Thoracic aorta (tissue), 2 donors: ENCODE data around the gene KIF25. TPM values are rescaled to one million over a fixed set of nuclear protein-coding genes. Genes with fewer than 3 reads are reported as not detected.
"Not testable (repeated sequence)": the region's sequence is repeated elsewhere in the genome, so short reads cannot be mapped to it uniquely, and the experiment has no call there.

Experiments
- ATAC-seq: fragments of 150-250 bp; one replicate; pipeline ENCODE4 v1.8.0; 2017; ENCODE audit warnings: low read depth; ENCODE audit not compliant: insufficient number of reproducible peaks, low FRiP score
- DNase-seq: peaks from one replicate; pipeline ENCODE4 v3.0.0-alpha.2; 2020; ENCODE audit warnings: low spot score
- H3K27ac ChIP-seq, 2 donors: fragments of 200-600 bp; sonication (generic); 1 replicate in 1 of 2; 2 replicates in 1 of 2; pipeline ENCODE4 v1.5.1; 2016; ENCODE audit warnings: mild to moderate bottlenecking in 2 of 2, moderate library complexity in 2 of 2
- H3K27me3 ChIP-seq: fragments of 200-600 bp; sonication (generic); replicated peaks from 2 replicates; pipeline ENCODE4 v1.6.0; 2016; ENCODE audit warnings: mild to moderate bottlenecking; ENCODE audit not compliant: insufficient read depth
- H3K36me3 ChIP-seq: fragments of 200-600 bp; sonication (generic); one replicate; pipeline ENCODE4 v1.5.1; 2016
- H3K4me1 ChIP-seq, 2 donors: fragments of 200-600 bp; sonication (generic); 1 replicate in 1 of 2; 2 replicates in 1 of 2; pipeline versions ENCODE4 v1.5.1 to v1.6.0; 2016; ENCODE audit warnings: low read depth in 2 of 2, mild to moderate bottlenecking in 1 of 2; ENCODE audit not compliant: control insufficient read depth in 1 of 2
- H3K4me3 ChIP-seq: fragments of 200-600 bp; sonication (generic); 2 replicates; pipeline ENCODE4 v1.5.1; 2016; ENCODE audit warnings: mild to moderate bottlenecking
- H3K9me3 ChIP-seq: fragments of 200-600 bp; sonication (generic); 2 replicates; pipeline ENCODE4 v1.5.1; 2016
- CTCF ChIP-seq: fragments of 200-600 bp; sonication (generic); IDR thresholded peaks from one replicate; pipeline ENCODE4 v1.5.1; 2019; ENCODE audit warnings: antibody characterized with exemption
- total RNA-seq, 2 donors: library from RNA; depleted of rRNA; stranded (reverse); fragments of >200 nt; gene quantifications; one replicate each; pipeline versions ENCODE4 v1.1.0 to v1.2.3, GENCODE V29; 2016

Gene KIF25
- total RNA-seq, 2 donors from 2014 or later, result not detected

DNA sequence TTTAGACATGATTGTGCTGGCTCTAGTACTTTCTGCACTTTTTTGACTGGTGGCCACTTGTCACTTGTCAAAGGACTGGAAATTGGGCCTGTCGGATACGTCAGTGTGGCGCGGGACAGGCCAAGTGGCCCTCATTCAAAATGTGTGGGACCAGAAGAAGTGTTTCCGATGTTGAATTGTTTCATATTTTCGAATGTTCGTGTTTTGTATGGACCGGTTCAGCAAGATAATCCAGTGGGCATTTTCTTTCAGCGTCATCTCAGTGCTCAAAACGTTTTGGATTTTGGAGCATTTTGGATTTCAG is 3.5 kb downstream of the KIF25 start:
- Histone ChIP-seq H3K36me3 (no peaks in the 10 kb centered on the region), H3K4me3 (no peak overlapping the region), H3K9me3 (no peaks in the 10 kb centered on the region), H3K27ac (no peak overlapping the region), H3K4me1 (no peaks in the 10 kb centered on the region), H3K27me3 (no peaks in the 10 kb centered on the region)
- no peak for ATAC-seq
- no peak for DNase-seq
- no peak for TF ChIP-seq CTCF

- H3K4me1 ChIP-seq, H3K9me3 ChIP-seq, H3K27ac ChIP-seq, ATAC-seq, H3K4me3 ChIP-seq, DNase-seq, H3K27me3 ChIP-seq, H3K36me3 ChIP-seq: not testable (repeated sequence)
Measured at GRCh38 chr6:168001514-168001913, 4.0 kb downstream of the KIF25 start.

DNA sequence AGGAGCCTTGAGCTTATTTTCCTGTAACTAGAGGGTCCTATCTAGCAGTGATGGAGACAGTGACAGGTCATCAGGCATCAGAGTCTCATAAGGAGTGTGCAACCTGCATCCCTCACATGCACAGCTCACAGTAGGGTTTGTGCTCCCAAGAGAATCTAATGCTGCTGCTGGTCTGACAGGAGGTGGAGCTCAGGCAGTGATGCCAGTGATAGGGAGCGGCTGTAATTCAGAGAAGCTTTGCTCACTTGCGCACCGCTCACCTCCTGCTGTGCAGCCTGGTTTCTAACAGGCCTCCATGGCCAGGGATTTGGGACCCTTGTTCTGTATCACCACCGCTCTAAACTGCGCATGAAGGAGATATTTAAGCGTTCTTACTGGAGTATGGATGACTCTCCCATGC is 5.3 kb downstream of the KIF25 start:
- Histone ChIP-seq H3K4me1 (no peaks in the 10 kb centered on the region), H3K9me3 (no peaks in the 10 kb centered on the region), H3K27me3 (no peaks in the 10 kb centered on the region), H3K4me3 (no peak overlapping the region), H3K27ac (no peak overlapping the region), H3K36me3 (no peaks in the 10 kb centered on the region)
- no peak for TF ChIP-seq CTCF
- DNase-seq (no peak), ATAC-seq (no peak)

DNA sequence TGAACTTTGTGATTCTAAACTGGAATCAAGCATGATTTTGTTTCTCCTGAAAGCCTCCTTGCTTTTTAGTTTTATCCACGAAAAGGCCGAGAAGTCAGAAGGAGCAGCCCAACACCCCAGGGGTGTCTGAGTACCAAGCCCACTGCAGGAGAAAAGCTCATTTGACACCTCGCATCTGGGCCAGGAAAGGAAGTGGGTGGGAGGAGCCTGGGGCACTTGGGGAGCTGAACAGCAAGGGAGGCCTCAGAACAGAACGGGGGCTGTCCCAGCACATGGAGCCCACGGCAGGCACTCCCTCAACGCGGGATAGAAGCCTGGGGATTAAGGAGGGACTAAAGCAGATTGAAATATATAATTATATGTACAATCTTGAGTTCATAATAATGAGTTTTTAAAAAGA is 6.6 kb downstream of the KIF25 start:
- H3K4me3 ChIP-seq, result no peak overlapping the region
- no peaks in the 10 kb centered on the region for H3K36me3 ChIP-seq
- H3K4me1 ChIP-seq, result no peaks in the 10 kb centered on the region
- no peaks in the 10 kb centered on the region for H3K9me3 ChIP-seq
- no peak for DNase-seq
- H3K27ac ChIP-seq, result no peak overlapping the region
- no peaks in the 10 kb centered on the region for H3K27me3 ChIP-seq
- ATAC-seq, result no peak
- TF ChIP-seq CTCF, result no peak

DNA sequence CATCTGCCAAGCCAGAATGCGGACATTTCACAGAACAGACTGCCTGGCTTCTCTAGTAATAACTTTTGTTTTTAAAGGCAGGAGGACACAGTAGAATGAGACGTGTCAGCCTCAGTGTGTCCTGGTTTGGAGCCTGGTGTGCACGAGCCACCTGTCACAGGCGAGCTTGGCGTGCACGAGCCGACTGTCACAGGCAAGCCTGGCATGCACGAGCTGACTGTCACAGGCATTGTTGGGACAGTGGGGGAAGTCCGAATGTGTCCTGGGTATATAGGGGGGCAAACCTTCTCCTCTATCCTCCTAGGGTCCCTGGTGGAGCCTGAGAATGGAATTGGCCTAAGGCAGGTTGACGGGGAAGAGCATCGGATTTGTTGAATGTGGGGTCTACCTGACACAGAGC is 7.5 kb downstream of the KIF25 start:
- no peak overlapping the region for H3K27ac ChIP-seq
- H3K9me3 ChIP-seq, result no peaks in the 10 kb centered on the region
- ATAC-seq, result no peak
- no peak overlapping the region for H3K4me3 ChIP-seq
- TF ChIP-seq CTCF, result no peak
- DNase-seq, result no peak
- H3K36me3 ChIP-seq, result no peaks in the 10 kb centered on the region
- H3K27me3 ChIP-seq, result no peaks in the 10 kb centered on the region
- no peaks in the 10 kb centered on the region for H3K4me1 ChIP-seq

- peaks cover 4% of the 10 kb centered on the region for H3K9me3 ChIP-seq
- H3K27ac ChIP-seq, result no peak overlapping the region
- no peaks in the 10 kb centered on the region for H3K4me1 ChIP-seq
- no peaks in the 10 kb centered on the region for H3K36me3 ChIP-seq
- no peak for TF ChIP-seq CTCF
- ATAC-seq (no peak), DNase-seq (no peak)
- no peaks in the 10 kb centered on the region for H3K27me3 ChIP-seq
- H3K4me3 ChIP-seq, result no peak overlapping the region
Measured at GRCh38 chr6:168005796-168006195, 8.3 kb downstream of the KIF25 start.
